HG02973 (cell line): ENCODE measurements around the gene CTAGE1.
"Not testable (repeated sequence)": the region's sequence is repeated elsewhere in the genome, so short reads cannot be mapped to it uniquely, and the experiment has no call there.

Experiments used
- ATAC-seq: cut with Tn5 transposase; IDR thresholded peaks from one replicate; pipeline ENCODE4 v1.9.1; 2021; ENCODE audit warnings: moderate library complexity; ENCODE audit not compliant: unreplicated experiment

Gene CTAGE1

DNA sequence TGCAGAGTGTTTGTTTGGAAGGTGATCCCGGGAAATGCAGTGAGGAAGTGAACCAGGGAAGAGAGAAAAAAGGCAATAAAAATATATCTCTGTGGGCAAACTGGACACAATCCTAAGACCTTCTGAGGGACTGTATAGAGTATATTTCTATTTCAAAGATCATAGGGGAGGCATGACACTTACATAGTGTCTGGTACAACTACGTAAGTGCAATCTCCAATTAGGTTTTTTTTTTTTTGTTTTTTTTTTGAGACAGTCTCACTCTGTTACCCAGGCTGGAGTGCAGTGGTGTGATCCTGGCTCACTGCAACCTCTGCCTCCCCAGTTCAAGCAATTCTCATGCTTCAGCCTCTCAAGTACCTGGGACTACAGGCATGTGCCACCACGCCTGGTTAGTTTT lies 24.6 kb downstream of the CTAGE1 start:
- not testable (repeated sequence) for ATAC-seq

DNA sequence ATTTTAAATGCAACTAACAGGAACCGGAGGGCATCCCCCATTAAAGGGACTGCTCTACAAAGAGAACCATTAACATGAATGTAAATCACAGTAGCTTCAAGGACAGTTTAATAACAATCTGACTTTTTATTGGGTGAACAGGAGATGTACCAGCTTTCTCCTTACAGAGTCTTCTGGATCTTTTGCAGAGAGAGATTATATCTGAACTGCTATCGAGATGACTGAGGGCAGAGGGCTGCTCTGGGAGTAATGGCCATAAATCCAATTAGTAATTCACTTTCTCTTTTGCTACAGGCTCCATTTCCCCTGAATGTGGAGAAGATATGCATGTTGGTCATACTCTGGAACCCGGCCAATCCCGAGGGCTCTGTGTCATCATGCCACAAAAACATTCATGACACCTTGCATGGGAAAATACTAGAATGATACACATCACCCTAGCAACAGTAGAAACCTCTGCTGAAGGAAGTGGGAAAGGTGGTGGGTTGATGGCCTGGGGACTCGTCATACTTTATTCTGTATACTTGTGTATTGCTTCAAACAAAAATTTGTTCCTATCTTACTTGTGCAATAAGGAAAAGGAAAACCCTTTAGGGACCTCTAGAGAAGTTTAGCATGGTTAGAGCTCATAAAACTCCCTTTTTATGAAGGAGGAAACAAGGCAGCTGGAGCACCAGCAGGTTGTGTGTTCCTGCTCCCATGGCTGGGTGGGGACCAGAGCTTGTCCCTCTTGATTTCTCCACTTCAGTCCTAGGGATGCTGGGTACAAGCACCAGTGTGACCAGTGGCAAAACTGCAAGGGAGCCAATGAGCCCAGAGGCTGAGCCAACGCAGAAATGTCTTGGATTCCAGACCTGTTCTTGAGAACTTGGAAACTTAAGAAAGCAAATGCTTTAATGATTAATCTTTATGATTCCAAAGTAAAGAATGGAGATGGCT lies 26.0 kb downstream of the CTAGE1 start:
- no peak for ATAC-seq

DNA sequence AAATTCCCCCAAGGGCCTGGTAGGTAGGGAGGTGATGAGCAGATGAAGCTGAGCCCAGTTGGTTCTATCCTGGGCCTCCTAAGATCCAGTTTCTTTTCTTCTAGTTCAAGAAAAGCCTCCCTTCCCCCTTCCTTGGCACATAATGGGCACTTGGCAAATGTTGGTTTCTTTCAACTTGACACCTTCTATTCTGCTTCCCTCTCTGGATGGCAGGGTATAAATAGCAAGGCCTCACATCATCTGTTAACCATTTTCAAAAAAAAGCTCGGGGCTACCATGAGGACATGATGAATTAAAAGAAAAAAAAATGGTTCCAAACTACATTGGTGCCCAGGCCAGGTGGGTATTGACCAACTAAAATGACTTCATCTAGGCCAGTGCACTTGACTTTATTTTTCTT lies 29.9 kb downstream of the CTAGE1 start:
- ATAC-seq: no peak

DNA sequence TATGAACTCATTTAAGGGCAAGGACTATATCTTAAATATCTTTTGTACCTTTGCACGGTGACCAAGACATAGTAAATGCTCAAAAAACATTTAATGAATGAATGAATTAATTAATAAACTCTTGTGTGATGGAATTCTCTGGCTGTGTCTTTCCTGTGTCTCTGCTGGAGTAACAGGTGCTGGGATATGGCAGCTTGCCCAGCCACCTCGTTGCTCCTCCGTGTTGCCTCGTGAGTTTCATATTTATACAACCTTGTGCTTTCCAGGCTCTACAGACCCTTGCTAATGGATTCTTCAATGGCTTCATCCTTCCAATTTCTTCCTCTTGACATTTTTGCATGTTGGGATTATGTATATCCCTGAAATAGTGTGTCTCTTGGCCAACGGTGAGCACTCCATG lies 30.4 kb downstream of the CTAGE1 start:
- ATAC-seq: no peak

DNA sequence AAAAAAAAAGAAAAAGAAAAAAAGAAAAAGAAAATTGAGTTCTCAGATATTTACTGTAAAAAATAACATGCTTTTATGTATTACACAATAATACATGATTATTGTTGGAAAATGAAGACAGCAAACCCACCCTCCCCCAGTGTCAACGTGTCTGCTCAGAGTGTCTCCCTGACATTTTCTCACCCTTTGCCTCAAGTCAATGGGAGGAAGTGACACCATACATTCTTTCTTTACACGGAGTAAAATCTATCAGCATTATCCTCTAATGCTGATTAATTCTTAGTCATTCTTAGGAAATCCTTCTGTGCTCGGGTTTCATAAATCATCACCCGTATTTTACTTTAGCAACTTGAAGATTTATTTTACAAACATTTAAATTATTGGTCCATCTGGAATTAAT lies 32.0 kb downstream of the CTAGE1 start:
- ATAC-seq: no peak

DNA sequence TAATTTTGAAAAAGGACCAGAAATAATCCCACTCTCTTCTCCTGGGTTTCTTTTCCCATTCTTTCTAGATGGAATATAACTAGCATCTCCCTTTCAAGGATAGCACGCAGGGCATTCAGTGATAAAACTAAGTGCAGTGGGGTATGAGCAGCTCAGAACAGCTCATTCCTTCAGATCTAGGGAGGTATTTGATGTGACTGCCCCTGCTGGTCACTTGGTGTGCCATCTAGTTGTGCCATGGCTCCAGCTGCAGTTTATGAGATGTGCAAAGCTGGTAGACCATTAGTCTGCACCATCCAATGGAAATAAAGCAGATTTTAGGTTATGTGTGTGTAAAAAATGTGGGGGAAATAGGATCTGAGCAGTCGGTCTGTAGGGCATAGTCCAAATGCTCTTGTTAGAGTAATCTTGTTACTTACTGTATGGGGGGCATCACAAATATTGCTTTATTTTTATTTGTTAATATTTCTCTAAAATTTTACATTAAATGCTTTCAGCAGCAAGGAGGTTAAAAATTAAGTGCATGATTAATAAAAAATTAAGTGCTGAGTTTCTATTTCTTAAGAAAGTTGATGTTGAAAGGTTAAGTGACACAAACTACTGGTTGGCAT lies 38.9 kb downstream of the CTAGE1 start:
- no peak for ATAC-seq

DNA sequence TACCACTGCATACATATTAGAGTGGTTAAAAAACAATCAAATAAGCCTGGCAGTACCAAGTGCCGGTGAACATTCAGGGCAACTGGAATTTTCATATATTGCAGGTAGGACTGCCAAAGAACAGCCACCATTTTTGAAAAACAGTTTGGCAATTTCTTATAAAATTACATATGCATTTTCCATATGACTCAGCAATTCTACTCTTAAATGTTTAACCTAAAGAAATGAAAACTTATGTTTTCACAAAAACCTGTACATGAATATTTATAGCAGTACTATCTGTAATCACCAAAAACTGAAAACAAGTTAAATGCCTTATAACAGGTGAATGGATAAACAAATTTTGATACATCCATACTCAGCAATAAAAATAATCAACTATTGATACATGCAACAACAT lies 39.9 kb downstream of the CTAGE1 start:
- no peak for ATAC-seq

DNA sequence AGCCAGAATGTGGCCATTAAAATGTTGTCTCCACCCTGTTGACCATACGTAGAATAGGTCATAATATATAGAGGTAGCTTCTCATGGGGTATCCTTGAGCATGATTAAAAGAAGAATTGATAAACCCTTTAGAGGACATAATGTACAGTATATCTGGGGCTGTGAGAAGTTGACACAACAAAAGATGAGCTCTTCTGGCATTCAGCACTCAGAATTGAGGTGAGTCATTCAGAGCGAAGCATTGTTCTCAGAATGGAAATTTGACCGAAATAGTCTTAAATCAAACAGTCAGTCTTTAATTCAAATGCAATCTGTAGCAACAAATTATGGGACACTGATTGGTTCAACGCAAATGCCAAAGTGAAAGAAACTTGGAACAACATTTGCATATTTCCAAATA lies 47.3 kb downstream of the CTAGE1 start:
- ATAC-seq: no peak

DNA sequence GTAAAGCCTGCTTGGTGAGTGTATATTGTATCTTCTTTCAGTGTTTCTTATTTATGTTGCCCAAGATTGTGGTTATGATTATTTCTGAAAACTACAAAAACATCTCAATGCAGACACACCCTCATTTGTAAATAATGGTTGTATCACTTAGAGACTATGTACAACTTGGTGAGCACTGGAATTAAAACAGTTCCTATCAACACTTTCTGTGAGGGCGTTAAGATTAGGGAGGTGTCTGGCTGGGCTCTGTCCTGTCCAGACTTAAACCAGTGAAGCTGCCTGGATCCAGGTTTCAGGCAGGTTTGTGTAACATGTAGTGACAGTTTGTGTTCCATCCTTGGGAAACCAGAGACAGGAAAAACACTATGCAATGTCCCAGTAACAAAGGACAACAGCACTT lies 49.7 kb downstream of the CTAGE1 start:
- no peak for ATAC-seq

DNA sequence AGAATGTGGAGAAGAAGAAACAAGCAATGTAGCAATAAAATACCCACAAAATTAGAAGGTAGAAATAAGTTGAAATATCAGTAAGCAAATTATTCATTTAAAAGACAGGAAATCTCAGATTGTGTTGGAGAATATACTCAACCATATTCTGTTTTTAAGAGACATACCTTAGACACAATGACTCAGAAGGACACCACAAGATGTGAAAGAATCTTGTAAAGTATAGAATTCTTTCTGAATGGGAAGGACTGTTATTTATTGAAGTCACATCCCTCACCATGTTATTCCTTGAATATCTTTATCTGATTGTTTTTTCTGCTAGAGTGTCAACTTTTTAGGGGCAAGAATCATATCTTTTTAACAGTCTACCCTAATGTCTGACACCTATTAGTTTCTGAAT lies 50.4 kb downstream of the CTAGE1 start:
- ATAC-seq: no peak

DNA sequence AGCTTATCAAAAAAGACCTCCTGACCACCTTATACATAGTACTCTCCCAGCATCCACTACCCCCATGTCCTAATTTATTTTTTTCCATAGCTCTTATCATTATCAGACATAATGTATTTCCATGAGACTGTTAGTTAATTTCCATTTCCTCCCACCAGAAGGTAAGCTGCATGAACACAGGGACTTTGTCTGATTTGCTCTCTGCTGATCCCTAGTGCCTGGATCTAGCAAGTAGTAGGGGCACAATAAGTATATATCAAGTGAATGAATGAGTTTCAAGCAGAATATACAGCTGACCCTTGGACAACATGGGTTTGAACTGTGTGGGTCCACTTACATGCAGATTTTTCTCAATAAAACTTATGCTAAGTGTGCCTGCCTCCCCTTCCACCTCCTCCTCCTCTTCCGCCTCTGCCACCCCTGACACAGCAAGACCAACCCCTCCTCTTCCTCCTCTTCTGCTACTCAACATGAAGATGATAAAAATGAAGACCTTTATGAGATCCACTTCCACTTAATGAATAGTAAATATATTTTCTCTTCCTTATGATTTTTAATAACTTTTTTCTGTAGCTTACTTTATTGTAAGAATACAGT lies 53.8 kb downstream of the CTAGE1 start:
- no peak for ATAC-seq
